GM18870 (cell line): ENCODE data around the gene KRT79.

Experiments
- ATAC-seq: cut with Tn5 transposase; IDR thresholded peaks from one replicate; pipeline ENCODE4 v1.9.1; 2021; ENCODE audit warnings: moderate library complexity; ENCODE audit not compliant: unreplicated experiment

Gene KRT79

GRCh38 chr12:52836042-52836466, 1.9 kb upstream of the KRT79 start:
- no peak for ATAC-seq

- ATAC-seq: no peak
Measured at GRCh38 chr12:52835271-52836041, 1.3 kb upstream of the KRT79 start.

GRCh38 chr12:52834727-52835001, 553 bp upstream of the KRT79 start:
- ATAC-seq: no peak

GRCh38 chr12:52832985-52833905, 866 bp downstream of the KRT79 start:
- no peak for ATAC-seq

GRCh38 chr12:52832451-52832850, 1.7 kb downstream of the KRT79 start:
- no peak for ATAC-seq

- no peak for ATAC-seq
Measured at GRCh38 chr12:52831251-52831650, 2.9 kb downstream of the KRT79 start.

GRCh38 chr12:52829986-52830770, 3.9 kb downstream of the KRT79 start:
- ATAC-seq: no peak

GRCh38 chr12:52828591-52829021, 5.5 kb downstream of the KRT79 start:
- ATAC-seq: no peak

GRCh38 chr12:52828156-52828555, 6.0 kb downstream of the KRT79 start:
- ATAC-seq: no peak

- no peak for ATAC-seq
Measured at GRCh38 chr12:52827499-52828090, 6.5 kb downstream of the KRT79 start.

GRCh38 chr12:52826611-52827498, 7.3 kb downstream of the KRT79 start:
- ATAC-seq: no peak

- ATAC-seq: no peak
Measured at GRCh38 chr12:52825961-52826360, 8.2 kb downstream of the KRT79 start.

- no peak for ATAC-seq
Measured at GRCh38 chr12:52824741-52825410, 9.2 kb downstream of the KRT79 start.

- ATAC-seq: no peak
Measured at GRCh38 chr12:52823761-52824450, 10.2 kb downstream of the KRT79 start.

- ATAC-seq: no peak
Measured at GRCh38 chr12:52822771-52823510, 11.2 kb downstream of the KRT79 start.

- ATAC-seq: no peak
Measured at GRCh38 chr12:52821826-52822660, 12.1 kb downstream of the KRT79 start.

GRCh38 chr12:52821071-52821730, 12.9 kb downstream of the KRT79 start:
- ATAC-seq: no peak
